ENCODE measurements around the gene RRAD.

The RRAD gene

GRCh38 chr16:66931665-66932064 is 6.3 kb upstream of the RRAD start:
- no peak overlapping the region for H3K4me3 ChIP-seq (ENCODE audit: low read depth, low read length)
- DNase-seq (ENCODE audit: low read depth), result no peak
- TF ChIP-seq CTCF (IDR thresholded peaks at IDR 0.05; ENCODE audit: control insufficient read depth, extremely low read depth, insufficient read depth), result no peak

GRCh38 chr16:66930189-66930588 is 4.9 kb upstream of the RRAD start:
- no peak overlapping the region for H3K4me3 ChIP-seq (ENCODE audit: low read depth, low read length)
- no peak for TF ChIP-seq CTCF (IDR thresholded peaks at IDR 0.05; ENCODE audit: control insufficient read depth, extremely low read depth, insufficient read depth)
- DNase-seq (ENCODE audit: low read depth), result no peak

GRCh38 chr16:66928702-66929388 is 3.5 kb upstream of the RRAD start:
- DNase-seq (ENCODE audit: low read depth), result no peak
- TF ChIP-seq CTCF (IDR thresholded peaks at IDR 0.05; ENCODE audit: control insufficient read depth, extremely low read depth, insufficient read depth), result no peak
- H3K4me3 ChIP-seq (ENCODE audit: low read depth, low read length), result no peak overlapping the region

DNA sequence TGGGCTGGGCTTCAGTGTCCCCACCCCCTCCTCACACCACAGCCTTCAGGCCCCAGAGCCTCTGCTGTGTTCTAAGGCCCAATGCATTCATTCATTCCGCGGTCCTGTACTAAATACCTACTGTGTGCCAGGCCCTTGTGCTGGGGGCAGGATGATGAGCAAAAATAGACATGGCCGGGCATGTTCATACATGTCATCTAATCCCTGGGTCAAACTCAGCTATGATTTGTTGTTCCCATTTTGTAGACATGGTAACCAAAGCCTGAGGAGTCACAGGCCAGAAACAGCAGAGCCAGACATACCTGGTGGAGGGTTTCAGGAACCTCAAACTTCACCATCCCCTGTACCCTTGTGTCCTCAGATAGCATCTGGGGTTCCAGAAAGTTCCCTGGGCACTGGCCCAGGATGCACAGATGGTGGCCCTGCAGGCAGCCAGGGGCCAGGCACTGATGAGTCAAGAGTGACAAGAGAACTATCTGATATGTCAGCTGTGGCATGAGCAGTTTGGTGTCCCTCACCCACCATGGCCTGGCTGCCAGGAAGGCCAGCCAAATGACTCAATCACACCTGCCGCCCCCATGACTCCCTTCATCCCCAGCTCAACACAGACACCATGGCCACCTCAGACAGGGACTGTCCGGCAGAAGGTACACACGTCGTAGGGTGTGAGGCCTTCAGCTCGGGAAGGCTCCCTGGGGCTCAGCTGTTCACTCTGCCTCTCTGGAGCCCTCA is 2.7 kb upstream of the RRAD start:
- no peak for TF ChIP-seq CTCF (IDR thresholded peaks at IDR 0.05; ENCODE audit: control insufficient read depth, extremely low read depth, insufficient read depth)
- H3K4me3 ChIP-seq (ENCODE audit: low read depth, low read length), result no peak overlapping the region
- DNase-seq (ENCODE audit: low read depth), result no peak

DNA sequence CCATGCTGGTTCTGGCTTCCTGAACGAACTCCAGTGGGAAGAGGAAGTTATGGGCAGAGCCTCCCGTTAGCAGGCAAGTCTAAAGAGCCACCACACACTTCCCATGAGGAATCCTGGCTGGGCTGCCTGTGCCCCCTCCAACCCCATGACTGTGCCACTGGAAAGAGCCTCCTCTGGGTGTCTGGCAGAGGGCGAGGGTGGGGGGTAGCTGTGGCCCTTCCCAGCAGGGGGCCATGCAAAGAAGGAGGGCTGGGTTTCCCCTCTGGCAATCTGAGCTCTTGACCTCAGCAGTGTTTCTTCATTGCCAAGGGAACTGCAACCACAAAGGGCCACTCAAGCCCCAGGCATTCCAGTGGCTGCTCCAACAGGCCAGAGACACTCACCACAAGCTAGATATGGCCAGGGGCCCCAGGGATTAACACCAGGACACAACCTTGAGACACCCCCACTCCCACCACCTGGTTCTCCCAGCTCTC is 1.7 kb upstream of the RRAD start:
- no peak for DNase-seq (ENCODE audit: low read depth)
- TF ChIP-seq CTCF (IDR thresholded peaks at IDR 0.05; ENCODE audit: control insufficient read depth, extremely low read depth, insufficient read depth), result no peak

DNA sequence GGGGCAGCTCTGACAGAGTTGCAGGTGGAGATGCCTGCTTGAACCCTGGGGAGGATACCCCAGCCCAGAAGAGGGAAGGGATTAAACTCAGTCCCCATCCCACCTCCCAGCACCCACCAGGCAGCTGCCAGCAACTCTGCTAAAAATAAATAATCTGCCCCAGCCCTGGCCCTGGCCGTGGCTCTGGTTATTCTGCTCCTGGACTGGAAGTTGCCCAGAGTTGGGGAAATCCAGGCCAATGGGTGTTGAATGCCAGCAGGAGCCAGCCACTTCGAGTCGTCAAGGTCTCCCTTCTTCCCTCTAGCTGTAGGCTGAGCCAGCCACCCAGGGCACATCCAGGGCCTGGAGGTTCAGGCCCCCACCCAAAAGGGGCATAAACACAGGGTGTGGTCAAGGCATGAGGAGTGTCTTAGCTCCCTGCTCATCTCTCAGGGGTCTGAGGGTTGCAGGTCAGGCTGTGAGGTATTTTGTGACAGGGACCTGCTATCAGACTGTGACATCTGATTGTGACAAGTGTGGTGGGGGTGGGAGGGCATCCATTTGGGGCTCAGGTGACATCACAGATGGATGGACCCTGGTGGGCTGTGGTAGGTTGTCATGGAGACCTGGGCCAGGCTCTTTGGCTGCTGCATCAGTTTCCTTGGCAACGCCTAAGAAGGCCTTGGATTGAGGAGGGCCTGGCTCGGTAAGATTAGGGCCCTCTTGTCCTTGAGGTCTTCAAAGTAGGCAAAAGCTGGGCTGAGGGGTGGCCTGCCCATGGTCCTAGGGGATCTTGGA is 1.0 kb upstream of the RRAD start:
- no peak for TF ChIP-seq CTCF (IDR thresholded peaks at IDR 0.05; ENCODE audit: control insufficient read depth, extremely low read depth, insufficient read depth)
- DNase-seq (ENCODE audit: low read depth), result no peak
- no peak overlapping the region for H3K4me3 ChIP-seq (ENCODE audit: low read depth, low read length)

More for the DNA sequence above, 1.7 kb upstream of the RRAD start:
- no peak overlapping the region for H3K4me3 ChIP-seq (ENCODE audit: low read depth, low read length)
